ENCODE results near the gene CFL2. TPM values are rescaled to one million over a fixed set of nuclear protein-coding genes. Genes with fewer than 3 reads are reported as not detected.

Gene CFL2
- total RNA-seq, 1 experiment from 2014 or later = 41.9 TPM

DNA sequence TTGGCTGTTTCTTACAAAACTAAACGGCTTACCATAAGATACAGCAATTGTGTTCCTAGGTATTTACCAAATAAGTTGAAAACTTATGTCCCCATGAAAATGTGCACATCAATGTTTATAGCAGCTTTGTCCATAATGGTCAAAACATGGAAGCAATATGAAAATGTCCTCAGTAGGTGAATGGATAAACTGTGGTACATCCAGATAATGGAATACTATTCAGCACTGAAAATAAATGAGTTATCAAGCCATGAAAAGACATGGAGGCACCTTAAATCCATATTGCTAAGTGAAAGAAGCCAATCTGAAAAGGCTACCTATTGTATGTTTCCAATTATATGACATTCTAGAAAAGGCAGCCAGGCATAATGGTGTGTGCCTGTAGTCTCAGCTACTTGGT, 40.7 kb downstream of the CFL2 start:
- BruUV-seq (replicated peaks) = no TSS peak

DNA sequence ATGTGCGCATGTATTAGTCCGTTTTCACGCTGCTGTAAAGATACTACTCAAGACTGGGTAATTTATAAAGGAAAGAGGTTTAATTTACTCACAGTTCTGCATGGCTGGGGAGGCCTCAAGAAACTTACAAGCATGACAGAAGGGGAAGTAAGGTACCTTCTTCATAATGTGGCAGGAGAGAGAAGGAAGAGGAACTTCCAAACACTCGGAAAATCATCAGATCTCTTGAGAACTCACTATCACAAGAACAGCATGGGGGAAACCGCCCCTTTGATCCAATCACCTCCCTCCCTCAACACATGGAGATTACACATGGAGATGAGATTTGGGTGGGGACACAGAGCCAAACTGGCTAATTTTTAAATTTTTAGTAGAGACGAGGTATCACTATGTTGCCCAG, 42.7 kb downstream of the CFL2 start:
- DNase-seq = no peak
- intact Hi-C loops (cut with micrococcal nuclease; ENCODE audit: unreplicated experiment) = loop anchor here (1.0 to 10.0 kb wide), 3 partner anchors 52 to 743 kb away; partner anchors contain the start of gene BAZ1A
- TF ChIP-seq, protein P1, sequence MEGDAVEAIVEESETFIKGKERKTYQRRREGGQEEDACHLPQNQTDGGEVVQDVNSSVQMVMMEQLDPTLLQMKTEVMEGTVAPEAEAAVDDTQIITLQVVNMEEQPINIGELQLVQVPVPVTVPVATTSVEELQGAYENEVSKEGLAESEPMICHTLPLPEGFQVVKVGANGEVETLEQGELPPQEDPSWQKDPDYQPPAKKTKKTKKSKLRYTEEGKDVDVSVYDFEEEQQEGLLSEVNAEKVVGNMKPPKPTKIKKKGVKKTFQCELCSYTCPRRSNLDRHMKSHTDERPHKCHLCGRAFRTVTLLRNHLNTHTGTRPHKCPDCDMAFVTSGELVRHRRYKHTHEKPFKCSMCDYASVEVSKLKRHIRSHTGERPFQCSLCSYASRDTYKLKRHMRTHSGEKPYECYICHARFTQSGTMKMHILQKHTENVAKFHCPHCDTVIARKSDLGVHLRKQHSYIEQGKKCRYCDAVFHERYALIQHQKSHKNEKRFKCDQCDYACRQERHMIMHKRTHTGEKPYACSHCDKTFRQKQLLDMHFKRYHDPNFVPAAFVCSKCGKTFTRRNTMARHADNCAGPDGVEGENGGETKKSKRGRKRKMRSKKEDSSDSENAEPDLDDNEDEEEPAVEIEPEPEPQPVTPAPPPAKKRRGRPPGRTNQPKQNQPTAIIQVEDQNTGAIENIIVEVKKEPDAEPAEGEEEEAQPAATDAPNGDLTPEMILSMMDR (IDR thresholded peaks at IDR 0.05; ENCODE audit: insufficient read depth in 1 of 2, low read depth in 1 of 2, low read length in 1 of 2, severe bottlenecking in 1 of 2, unreplicated experiment in 1 of 2) = no peak
- Mint-ChIP-seq H3K4me3 (ENCODE audit: unreplicated experiment) (no peak overlapping the region), H3K9me3 (ENCODE audit: unreplicated experiment) (no peaks in the 10 kb centered on the region), H3K27ac (ENCODE audit: unreplicated experiment) (no peak overlapping the region), H3K4me1 (ENCODE audit: low read depth, unreplicated experiment) (no peaks in the 10 kb centered on the region), H3K27me3 (ENCODE audit: insufficient read depth, unreplicated experiment) (no peaks in the 10 kb centered on the region), H3K36me3 (ENCODE audit: insufficient read depth, unreplicated experiment) (no peaks in the 10 kb centered on the region)
- Histone ChIP-seq H3K4me1 (no peaks in the 10 kb centered on the region), H3K9me3 (no peaks in the 10 kb centered on the region; the same call in 1 of the 2 replicates), H3K4me3 (ENCODE audit: low read depth, low read length) (no peak overlapping the region), H3K36me3 (ENCODE audit: control insufficient read depth, insufficient read depth, low read length) (no peaks in the 10 kb centered on the region), H3K27me3 (replicated peaks; ENCODE audit: control insufficient read depth, insufficient read depth, low read length) (no peaks in the 10 kb centered on the region)
- ChIA-PET CTCF (interaction anchor here (0.6 to 1.2 kb wide), 2 partner anchors 51 to 105 kb away, joined by 3 read pairs; no protein-coding TSS in a partner anchor), POLR2A (no interaction called here)
- no TSS peak for BruUV-seq (replicated peaks)

More for the DNA sequence above, 40.7 kb downstream of the CFL2 start:
- intact Hi-C loops (cut with micrococcal nuclease; ENCODE audit: unreplicated experiment) = loop anchor here (10.0 kb wide), 2 partner anchors 201 to 741 kb away; partner anchors contain the start of gene BAZ1A
- POLR2A ChIA-PET = interaction anchor here (0.5 kb wide), 1 partner anchor 10 kb away, joined by 5 read pairs; no protein-coding TSS in a partner anchor
- TF ChIP-seq, protein P1 (IDR thresholded peaks at IDR 0.05; ENCODE audit: insufficient read depth in 1 of 2, low read depth in 1 of 2, low read length in 1 of 2, severe bottlenecking in 1 of 2, unreplicated experiment in 1 of 2) = no peak
- DNase-seq = no peak
- Histone ChIP-seq H3K36me3 (ENCODE audit: control insufficient read depth, insufficient read depth, low read length) (no peaks in the 10 kb centered on the region), H3K27me3 (replicated peaks; ENCODE audit: control insufficient read depth, insufficient read depth, low read length) (no peaks in the 10 kb centered on the region), H3K9me3 (no peaks in the 10 kb centered on the region; the same call in 1 of the 2 replicates), H3K4me3 (ENCODE audit: low read depth, low read length) (no peak overlapping the region), H3K4me1 (no peaks in the 10 kb centered on the region)
- no peak overlapping the region for H3K4me3 Mint-ChIP-seq (ENCODE audit: unreplicated experiment)
- no peaks in the 10 kb centered on the region for H3K36me3 Mint-ChIP-seq (ENCODE audit: insufficient read depth, unreplicated experiment)
- CTCF ChIA-PET = interaction anchor here (0.6 to 0.7 kb wide), 2 partner anchors 56 to 150 kb away, joined by 3 to 4 read pairs; no protein-coding TSS in a partner anchor
- no peaks in the 10 kb centered on the region for H3K4me1 Mint-ChIP-seq (ENCODE audit: low read depth, unreplicated experiment)
- no peaks in the 10 kb centered on the region for H3K27me3 Mint-ChIP-seq (ENCODE audit: insufficient read depth, unreplicated experiment)
- no peaks in the 10 kb centered on the region for H3K9me3 Mint-ChIP-seq (ENCODE audit: unreplicated experiment)
- H3K27ac Mint-ChIP-seq (ENCODE audit: unreplicated experiment) = no peak overlapping the region

DNA sequence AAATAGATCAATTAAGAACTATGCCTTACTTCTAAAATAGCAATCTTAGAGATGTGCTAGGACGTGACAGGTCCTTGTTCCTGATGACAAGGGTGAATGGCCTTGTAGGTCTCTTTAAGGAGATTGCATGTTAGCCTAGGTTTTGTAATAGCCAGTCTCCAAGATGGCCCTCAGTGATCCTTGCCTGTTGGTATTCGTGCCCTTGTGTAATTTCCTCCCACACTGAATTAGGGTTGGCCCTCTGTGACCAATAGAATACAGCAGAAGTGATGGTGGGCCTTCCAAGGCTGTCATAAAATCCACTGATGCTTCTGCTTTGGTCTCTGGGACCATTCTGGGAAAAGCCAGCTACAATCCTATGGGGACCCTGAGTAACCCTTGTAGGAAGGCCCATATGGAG, 46.3 kb downstream of the CFL2 start:
- H3K27me3 Mint-ChIP-seq (ENCODE audit: insufficient read depth, unreplicated experiment) = no peaks in the 10 kb centered on the region
- H3K4me1 Mint-ChIP-seq (ENCODE audit: low read depth, unreplicated experiment) = no peaks in the 10 kb centered on the region
- no peaks in the 10 kb centered on the region for H3K27me3 ChIP-seq (replicated peaks; ENCODE audit: control insufficient read depth, insufficient read depth, low read length)
- ChIA-PET POLR2A (no interaction called here), CTCF (no interaction called here)
- no TSS peak for BruUV-seq (replicated peaks)
- intact Hi-C loops (cut with micrococcal nuclease; ENCODE audit: unreplicated experiment) = no loop called here
- H3K27ac Mint-ChIP-seq (ENCODE audit: unreplicated experiment) = no peak overlapping the region
- H3K36me3 Mint-ChIP-seq (ENCODE audit: insufficient read depth, unreplicated experiment) = no peaks in the 10 kb centered on the region
- H3K9me3 ChIP-seq = no peaks in the 10 kb centered on the region; the same call in 1 of the 2 replicates
- TF ChIP-seq, protein P1 (IDR thresholded peaks at IDR 0.05; ENCODE audit: insufficient read depth in 1 of 2, low read depth in 1 of 2, low read length in 1 of 2, severe bottlenecking in 1 of 2, unreplicated experiment in 1 of 2) = no peak
- no peaks in the 10 kb centered on the region for H3K9me3 Mint-ChIP-seq (ENCODE audit: unreplicated experiment)
- H3K4me1 ChIP-seq = no peaks in the 10 kb centered on the region
- no peak overlapping the region for H3K4me3 Mint-ChIP-seq (ENCODE audit: unreplicated experiment)
- no peak overlapping the region for H3K4me3 ChIP-seq (ENCODE audit: low read depth, low read length)
- no peaks in the 10 kb centered on the region for H3K36me3 ChIP-seq (ENCODE audit: control insufficient read depth, insufficient read depth, low read length)
- DNase-seq = no peak

Data from Caco-2 (cell line).